Keratinocyte (primary cell): Measurements from ENCODE around the gene CABP4.

Source experiments
- EZH2 ChIP-seq: IDR thresholded peaks from one replicate; pipeline ENCODE4 v1.6.1; 2012; ENCODE audit warnings: inconsistent platforms, mild to moderate bottlenecking, low read length, moderate library complexity
- TF ChIP-seq, protein P1 (sequence below), 3 experiments: IDR thresholded peaks in 1 of 3; conservative IDR thresholded peaks in 1 of 3; optimal IDR thresholded peaks in 1 of 3; 2 replicates in 2 of 3; 3 replicates in 1 of 3; pipeline versions ENCODE3 to v1.5.1; 2011; ENCODE audit warnings: low read length in 3 of 3, mild to moderate bottlenecking in 3 of 3, moderate library complexity in 2 of 3, control low read depth in 1 of 3, inconsistent platforms in 1 of 3; ENCODE audit not compliant: insufficient read depth in 2 of 3; ENCODE audit errors: extremely low read depth in 1 of 3

DNA sequence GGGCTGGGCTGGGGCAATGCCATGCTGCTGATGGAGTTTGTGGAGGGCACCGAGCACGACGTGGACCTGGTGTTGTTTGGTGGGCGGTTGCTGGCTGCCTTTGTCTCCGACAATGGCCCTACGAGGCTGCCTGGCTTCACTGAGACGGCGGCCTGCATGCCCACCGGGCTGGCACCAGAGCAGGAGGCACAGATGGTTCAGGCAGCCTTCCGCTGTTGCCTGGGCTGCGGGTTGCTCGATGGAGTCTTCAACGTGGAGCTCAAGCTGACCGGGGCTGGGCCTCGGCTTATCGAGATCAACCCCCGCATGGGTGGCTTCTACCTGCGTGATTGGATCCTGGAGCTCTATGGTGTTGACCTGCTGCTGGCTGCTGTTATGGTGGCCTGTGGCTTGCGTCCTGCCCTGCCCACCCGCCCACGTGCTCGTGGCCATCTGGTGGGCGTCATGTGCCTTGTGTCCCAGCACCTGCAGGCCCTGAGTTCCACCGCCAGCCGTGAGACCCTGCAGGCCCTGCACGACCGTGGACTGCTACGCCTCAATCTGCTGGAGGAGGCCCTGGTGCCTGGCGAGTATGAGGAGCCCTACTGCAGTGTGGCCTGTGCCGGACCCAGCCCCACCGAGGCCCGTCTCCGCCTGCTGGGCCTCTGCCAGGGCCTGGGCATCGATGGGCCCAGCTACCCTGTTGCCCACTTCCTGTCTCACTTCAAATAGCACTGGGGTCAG is 31.1 kb upstream of the CABP4 start:
- TF ChIP-seq, protein P1, sequence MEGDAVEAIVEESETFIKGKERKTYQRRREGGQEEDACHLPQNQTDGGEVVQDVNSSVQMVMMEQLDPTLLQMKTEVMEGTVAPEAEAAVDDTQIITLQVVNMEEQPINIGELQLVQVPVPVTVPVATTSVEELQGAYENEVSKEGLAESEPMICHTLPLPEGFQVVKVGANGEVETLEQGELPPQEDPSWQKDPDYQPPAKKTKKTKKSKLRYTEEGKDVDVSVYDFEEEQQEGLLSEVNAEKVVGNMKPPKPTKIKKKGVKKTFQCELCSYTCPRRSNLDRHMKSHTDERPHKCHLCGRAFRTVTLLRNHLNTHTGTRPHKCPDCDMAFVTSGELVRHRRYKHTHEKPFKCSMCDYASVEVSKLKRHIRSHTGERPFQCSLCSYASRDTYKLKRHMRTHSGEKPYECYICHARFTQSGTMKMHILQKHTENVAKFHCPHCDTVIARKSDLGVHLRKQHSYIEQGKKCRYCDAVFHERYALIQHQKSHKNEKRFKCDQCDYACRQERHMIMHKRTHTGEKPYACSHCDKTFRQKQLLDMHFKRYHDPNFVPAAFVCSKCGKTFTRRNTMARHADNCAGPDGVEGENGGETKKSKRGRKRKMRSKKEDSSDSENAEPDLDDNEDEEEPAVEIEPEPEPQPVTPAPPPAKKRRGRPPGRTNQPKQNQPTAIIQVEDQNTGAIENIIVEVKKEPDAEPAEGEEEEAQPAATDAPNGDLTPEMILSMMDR (optimal IDR thresholded peaks at IDR 0.05 in 1 of 3, IDR thresholded peaks at IDR 0.05 in 1 of 3, conservative IDR thresholded peaks at IDR 0.05 in 1 of 3; ENCODE audit: extremely low read depth in 1 of 3, insufficient read depth in 2 of 3, low read length in 3 of 3), result no peak
- no peak for TF ChIP-seq EZH2
